Endothelial cell (in vitro differentiated cells): ENCODE results near the gene ADIPOQ. TPM values are rescaled to one million over a fixed set of nuclear protein-coding genes. Genes with fewer than 3 reads are reported as not detected.

Experiments used
- DNase-seq: peaks from one replicate; pipeline ENCODE4 v3.0.0; 2021; ENCODE audit warnings: low spot score
- H3K27ac Mint-ChIP-seq: one replicate; pipeline ENCODE4 v1.8.0; 2021; ENCODE audit warnings: mixed read lengths, inconsistent platforms; ENCODE audit not compliant: unreplicated experiment
- H3K27me3 Mint-ChIP-seq: one replicate; pipeline ENCODE4 v1.8.0; 2021; ENCODE audit warnings: mild to moderate bottlenecking, moderate library complexity, mixed read lengths, inconsistent platforms; ENCODE audit not compliant: unreplicated experiment
- H3K36me3 Mint-ChIP-seq: one replicate; pipeline ENCODE4 v1.8.0; 2021; ENCODE audit warnings: mild to moderate bottlenecking, low read depth, mixed read lengths, inconsistent platforms; ENCODE audit not compliant: unreplicated experiment
- H3K4me1 Mint-ChIP-seq: one replicate; pipeline ENCODE4 v1.8.0; 2021; ENCODE audit warnings: mild to moderate bottlenecking, mixed read lengths, inconsistent platforms; ENCODE audit not compliant: unreplicated experiment
- H3K4me3 Mint-ChIP-seq: one replicate; pipeline ENCODE4 v1.8.0; 2021; ENCODE audit warnings: mild to moderate bottlenecking, mixed read lengths, inconsistent platforms; ENCODE audit not compliant: unreplicated experiment
- H3K9me3 Mint-ChIP-seq: one replicate; pipeline ENCODE4 v1.8.0; 2021; ENCODE audit warnings: mixed read lengths, inconsistent platforms; ENCODE audit not compliant: unreplicated experiment
- total RNA-seq: library from RNA; stranded (reverse); fragmentation: NEBNext Ultra II Directional; extraction: Animal tissue kit (Norgen Biotek cat#: 25700); gene quantifications from one replicate; pipeline ENCODE4 v1.2.1, GENCODE V29; 2021; ENCODE audit not compliant: unreplicated experiment
- TF ChIP-seq, protein P1 (sequence below): fragments of 200-600 bp; sonication (generic); IDR thresholded peaks from one replicate; pipeline ENCODE4 v1.5.0; 2021; ENCODE audit warnings: antibody characterized with exemption; ENCODE audit not compliant: unreplicated experiment

ADIPOQ gene
- total RNA-seq, 1 donor from 2014 or later: not detected

DNA sequence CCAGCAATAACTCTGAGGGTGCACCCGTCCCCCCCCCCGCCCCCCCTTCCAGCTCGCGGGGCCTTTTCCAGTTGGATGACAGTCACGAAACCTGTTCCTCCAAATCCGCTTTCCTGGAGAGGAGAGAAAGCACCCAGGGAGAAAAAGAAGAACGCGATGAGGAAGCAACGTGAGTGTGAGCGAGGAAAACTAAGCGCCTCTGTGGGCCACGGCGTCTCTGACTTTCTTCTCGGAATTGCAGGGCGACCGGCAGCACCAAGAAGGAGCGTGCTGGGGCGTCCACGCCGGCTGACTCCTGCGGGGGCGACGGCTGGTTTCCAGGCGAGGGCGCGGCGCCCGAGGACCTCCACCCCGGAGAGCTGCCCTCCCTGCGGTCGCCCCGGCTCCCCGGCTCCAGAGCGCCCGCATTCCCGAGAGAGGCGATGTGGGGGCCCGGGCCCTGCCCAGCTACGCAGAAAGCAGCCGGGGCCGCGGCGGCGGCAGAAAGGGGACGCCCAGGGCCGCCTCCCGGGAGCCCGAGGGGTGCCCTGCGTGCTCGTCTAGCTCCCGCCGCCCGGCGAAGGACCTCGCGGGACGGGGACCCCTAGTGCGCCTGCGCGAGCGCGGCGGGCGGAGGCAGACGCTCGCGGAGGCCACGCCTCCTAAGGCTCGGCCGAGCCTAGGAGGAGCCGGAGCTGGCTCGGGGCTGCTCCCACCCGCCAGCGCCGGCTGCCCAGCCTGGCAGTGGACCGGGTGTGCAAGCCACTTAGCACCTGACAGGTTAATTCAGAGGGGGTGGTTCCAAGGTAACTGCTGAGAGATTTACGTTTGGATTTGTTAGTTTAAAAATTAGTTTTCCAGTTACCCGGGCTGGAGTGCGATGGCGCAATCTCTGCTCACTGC lies 15.3 kb upstream of the ADIPOQ start:
- Mint-ChIP-seq H3K9me3 (no peaks in the 10 kb centered on the region), H3K27ac (no peak overlapping the region), H3K4me3 (peak overlapping the region; percentile 37), H3K4me1 (peaks cover 14% of the 10 kb centered on the region), H3K36me3 (no peaks in the 10 kb centered on the region), H3K27me3 (peaks cover 13% of the 10 kb centered on the region)
- TF ChIP-seq, protein P1, sequence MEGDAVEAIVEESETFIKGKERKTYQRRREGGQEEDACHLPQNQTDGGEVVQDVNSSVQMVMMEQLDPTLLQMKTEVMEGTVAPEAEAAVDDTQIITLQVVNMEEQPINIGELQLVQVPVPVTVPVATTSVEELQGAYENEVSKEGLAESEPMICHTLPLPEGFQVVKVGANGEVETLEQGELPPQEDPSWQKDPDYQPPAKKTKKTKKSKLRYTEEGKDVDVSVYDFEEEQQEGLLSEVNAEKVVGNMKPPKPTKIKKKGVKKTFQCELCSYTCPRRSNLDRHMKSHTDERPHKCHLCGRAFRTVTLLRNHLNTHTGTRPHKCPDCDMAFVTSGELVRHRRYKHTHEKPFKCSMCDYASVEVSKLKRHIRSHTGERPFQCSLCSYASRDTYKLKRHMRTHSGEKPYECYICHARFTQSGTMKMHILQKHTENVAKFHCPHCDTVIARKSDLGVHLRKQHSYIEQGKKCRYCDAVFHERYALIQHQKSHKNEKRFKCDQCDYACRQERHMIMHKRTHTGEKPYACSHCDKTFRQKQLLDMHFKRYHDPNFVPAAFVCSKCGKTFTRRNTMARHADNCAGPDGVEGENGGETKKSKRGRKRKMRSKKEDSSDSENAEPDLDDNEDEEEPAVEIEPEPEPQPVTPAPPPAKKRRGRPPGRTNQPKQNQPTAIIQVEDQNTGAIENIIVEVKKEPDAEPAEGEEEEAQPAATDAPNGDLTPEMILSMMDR: no peak
- DNase-seq: peak; percentile 89

DNA sequence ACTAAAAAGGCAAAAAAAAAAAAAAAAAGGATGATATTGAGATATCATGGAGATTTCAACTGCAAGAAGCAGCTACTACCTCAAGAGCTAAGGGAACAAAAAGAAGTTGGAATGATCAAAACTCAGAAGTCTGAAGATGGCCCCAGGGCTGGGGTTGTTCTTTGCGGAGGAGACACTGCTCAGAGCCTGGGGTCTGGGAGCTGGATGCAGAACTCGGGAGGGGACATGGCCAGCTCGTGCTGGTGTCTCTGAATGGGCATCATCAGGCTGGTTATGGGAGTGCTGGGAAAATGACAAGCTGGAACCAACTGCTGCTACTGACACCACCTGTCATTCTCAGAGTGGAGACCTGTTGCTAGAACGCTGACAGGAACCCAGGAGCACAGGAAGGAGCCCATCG lies 14.2 kb upstream of the ADIPOQ start:
- H3K27ac Mint-ChIP-seq: no peak overlapping the region
- no peaks in the 10 kb centered on the region for H3K9me3 Mint-ChIP-seq
- H3K27me3 Mint-ChIP-seq: peaks cover 13% of the 10 kb centered on the region
- no peak overlapping the region for H3K4me3 Mint-ChIP-seq
- TF ChIP-seq, protein P1: no peak
- DNase-seq: no peak
- H3K36me3 Mint-ChIP-seq: no peaks in the 10 kb centered on the region
- H3K4me1 Mint-ChIP-seq: peaks cover 14% of the 10 kb centered on the region

DNA sequence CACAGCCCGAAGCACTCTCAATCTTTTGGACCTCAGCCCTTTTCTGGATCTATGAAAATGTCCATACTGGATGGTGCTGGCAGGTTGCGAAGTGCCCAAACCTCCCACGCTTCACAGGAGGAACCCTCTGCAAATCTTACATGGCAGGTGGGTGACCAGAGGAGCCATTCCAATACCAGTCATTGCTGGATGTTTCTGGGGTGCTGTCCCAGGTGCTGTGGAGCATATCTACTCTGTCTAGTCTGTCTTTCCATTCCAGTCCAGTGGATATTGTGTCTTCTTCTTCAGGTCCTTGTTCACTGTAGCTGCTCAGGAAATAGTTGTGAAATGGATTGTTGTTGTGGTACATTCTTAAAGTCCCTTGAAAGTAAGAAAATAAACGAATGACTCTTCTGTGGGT lies 10.7 kb upstream of the ADIPOQ start:
- Mint-ChIP-seq H3K4me1 (no peaks in the 10 kb centered on the region), H3K36me3 (no peaks in the 10 kb centered on the region), H3K27me3 (peaks cover 3% of the 10 kb centered on the region), H3K9me3 (no peaks in the 10 kb centered on the region), H3K27ac (no peak overlapping the region), H3K4me3 (no peak overlapping the region)
- TF ChIP-seq, protein P1: no peak
- DNase-seq: no peak

DNA sequence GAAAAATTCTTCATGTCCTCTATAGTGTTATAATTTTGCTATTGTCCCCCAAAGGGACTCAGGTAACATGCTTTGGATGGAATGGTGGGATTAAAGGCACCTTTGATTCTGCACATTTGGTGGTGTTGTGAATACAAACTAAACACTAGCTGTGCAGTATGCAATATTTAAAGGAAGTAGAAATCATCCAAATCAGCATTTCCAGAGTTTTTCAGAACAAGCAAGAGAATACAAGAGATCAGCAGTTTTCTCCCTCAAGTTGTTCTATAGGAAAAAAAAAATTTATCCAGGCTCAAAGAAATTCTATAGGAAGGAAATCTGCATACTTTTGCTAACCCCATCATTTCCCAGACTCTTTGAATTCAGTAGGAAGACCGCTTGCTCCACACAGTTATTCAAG lies 10.2 kb upstream of the ADIPOQ start:
- H3K9me3 Mint-ChIP-seq: no peaks in the 10 kb centered on the region
- TF ChIP-seq, protein P1: no peak
- no peaks in the 10 kb centered on the region for H3K4me1 Mint-ChIP-seq
- peaks cover 3% of the 10 kb centered on the region for H3K27me3 Mint-ChIP-seq
- H3K4me3 Mint-ChIP-seq: no peak overlapping the region
- H3K27ac Mint-ChIP-seq: no peak overlapping the region
- no peak for DNase-seq
- no peaks in the 10 kb centered on the region for H3K36me3 Mint-ChIP-seq
